Hepatocyte (in vitro differentiated cells): ENCODE measurements around the gene C4BPA. TPM values are rescaled to one million over a fixed set of nuclear protein-coding genes. Genes with fewer than 3 reads are reported as not detected.

Experiments used
- DNase-seq: peaks from one replicate; pipeline ENCODE4 v3.0.0-alpha.2; 2016; ENCODE audit warnings: low spot score
- H2AFZ ChIP-seq: fragments of 200-600 bp; sonication (generic); 2 replicates; pipeline ENCODE4 v1.6.0; 2016; ENCODE audit warnings: antibody characterized with exemption, mild to moderate bottlenecking
- H3K27ac ChIP-seq: fragments of 200-600 bp; sonication (generic); 2 replicates; pipeline ENCODE4 v1.5.1; 2016; ENCODE audit warnings: mild to moderate bottlenecking
- H3K27me3 ChIP-seq: fragments of 200-600 bp; sonication (generic); 2 replicates; pipeline ENCODE4 v1.6.1; 2016
- H3K36me3 ChIP-seq: fragments of 200-600 bp; sonication (generic); replicated peaks from 2 replicates; pipeline ENCODE4 v1.5.1; 2016; ENCODE audit warnings: low read depth; ENCODE audit not compliant: insufficient read depth
- H3K4me1 ChIP-seq: fragments of 200-600 bp; sonication (generic); 2 replicates; pipeline ENCODE4 v1.5.1; 2016; ENCODE audit warnings: mild to moderate bottlenecking, moderate library complexity; ENCODE audit not compliant: insufficient read depth
- H3K4me2 ChIP-seq: fragments of 200-600 bp; sonication (generic); 2 replicates; pipeline ENCODE4 v1.6.0; 2016
- H3K4me3 ChIP-seq: fragments of 200-600 bp; sonication (generic); 2 replicates; pipeline ENCODE4 v1.5.1; 2016; ENCODE audit warnings: mild to moderate bottlenecking
- H3K79me2 ChIP-seq: fragments of 200-600 bp; sonication (generic); 2 replicates; pipeline ENCODE4 v1.6.0; 2017; ENCODE audit warnings: mild to moderate bottlenecking
- H3K9me2 ChIP-seq: fragments of 200-600 bp; sonication (generic); replicated peaks from 2 replicates; pipeline ENCODE4 v1.6.0; 2017; ENCODE audit warnings: mild to moderate bottlenecking; ENCODE audit not compliant: insufficient read depth
- H3K9me3 ChIP-seq: fragments of 200-600 bp; sonication (generic); 2 replicates; pipeline ENCODE4 v1.5.1; 2016; ENCODE audit warnings: low read depth, mild to moderate bottlenecking
- H4K20me1 ChIP-seq: fragments of 200-600 bp; sonication (generic); 2 replicates; pipeline ENCODE4 v1.6.0; 2016; ENCODE audit warnings: mild to moderate bottlenecking; ENCODE audit not compliant: insufficient read depth, poor library complexity, severe bottlenecking
- EZH2 ChIP-seq: fragments of 200-600 bp; sonication (generic); IDR thresholded peaks from 2 replicates; pipeline ENCODE4 v1.6.1; 2016; ENCODE audit warnings: antibody characterized with exemption, mild to moderate bottlenecking, borderline replicate concordance
- EZH2phosphoT487 ChIP-seq: fragments of 200-600 bp; sonication (generic); IDR thresholded peaks from one replicate; pipeline ENCODE4 v1.6.1; 2018; ENCODE audit warnings: antibody characterized with exemption, mild to moderate bottlenecking, low read depth, moderate library complexity; ENCODE audit not compliant: unreplicated experiment, severe bottlenecking
- WGBS: methylation state at CpG from one replicate; pipeline ENCODE4 v1.1.6; 2016; ENCODE audit warnings: low lambda C conversion rate; ENCODE audit errors: missing lambda C conversion rate; 5-methylcytosine and 5-hydroxymethylcytosine counted together
- polyA plus RNA-seq: library from polyadenylated mRNA; unstranded; fragments of >200 nt; fragmentation: Nextera tagmentation; extraction: Ambion mirVana; gene quantifications from 2 replicates; pipeline ENCODE4 v1.2.1, GENCODE V29; 2016
- small RNA-seq: library from RNA; depleted of rRNA; stranded (forward); fragments of <200 nt; gene quantifications from one replicate; pipeline ENCODE3, GENCODE V24; 2014
- total RNA-seq: library from RNA; depleted of rRNA; stranded (reverse); fragments of >200 nt; gene quantifications from 2 replicates; pipeline ENCODE4 v1.2.3, GENCODE V29; 2014
- TF ChIP-seq, protein P1 (sequence below): fragments of 200-600 bp; sonication (generic); IDR thresholded peaks from 2 replicates; pipeline ENCODE4 v1.5.1; 2016; ENCODE audit warnings: antibody characterized with exemption, mild to moderate bottlenecking; ENCODE audit not compliant: poor library complexity

Gene C4BPA
- total and polyA plus RNA-seq, 2 experiments from 2014 or later: 12.4 to 17.2 TPM

DNA sequence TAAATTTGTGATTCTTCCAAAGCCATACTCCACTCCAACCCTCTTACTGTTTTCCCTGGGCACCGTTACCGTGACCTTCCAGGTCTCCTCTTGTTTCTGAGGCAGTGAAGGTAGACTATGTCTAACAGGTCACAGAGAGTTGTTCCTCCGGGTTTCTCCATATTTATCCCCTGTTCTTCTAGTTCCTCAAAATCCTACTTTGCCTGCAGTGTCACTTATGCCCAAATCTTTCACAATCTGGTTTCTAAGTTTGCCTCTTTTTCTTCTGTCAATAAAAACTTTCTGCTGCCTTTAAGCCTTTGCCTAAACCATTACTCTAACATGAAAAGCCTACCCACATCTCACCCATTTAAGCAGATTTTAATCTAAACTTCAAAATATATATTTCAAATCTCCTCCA is 87.7 kb downstream of the C4BPA start:
- no peaks in the 10 kb centered on the region for H3K4me1 ChIP-seq
- 89% methylated on average over 3 of the region's 3 CpGs for WGBS
- no peaks in the 10 kb centered on the region for H3K36me3 ChIP-seq
- no peak for TF ChIP-seq EZH2phosphoT487
- TF ChIP-seq, protein P1, sequence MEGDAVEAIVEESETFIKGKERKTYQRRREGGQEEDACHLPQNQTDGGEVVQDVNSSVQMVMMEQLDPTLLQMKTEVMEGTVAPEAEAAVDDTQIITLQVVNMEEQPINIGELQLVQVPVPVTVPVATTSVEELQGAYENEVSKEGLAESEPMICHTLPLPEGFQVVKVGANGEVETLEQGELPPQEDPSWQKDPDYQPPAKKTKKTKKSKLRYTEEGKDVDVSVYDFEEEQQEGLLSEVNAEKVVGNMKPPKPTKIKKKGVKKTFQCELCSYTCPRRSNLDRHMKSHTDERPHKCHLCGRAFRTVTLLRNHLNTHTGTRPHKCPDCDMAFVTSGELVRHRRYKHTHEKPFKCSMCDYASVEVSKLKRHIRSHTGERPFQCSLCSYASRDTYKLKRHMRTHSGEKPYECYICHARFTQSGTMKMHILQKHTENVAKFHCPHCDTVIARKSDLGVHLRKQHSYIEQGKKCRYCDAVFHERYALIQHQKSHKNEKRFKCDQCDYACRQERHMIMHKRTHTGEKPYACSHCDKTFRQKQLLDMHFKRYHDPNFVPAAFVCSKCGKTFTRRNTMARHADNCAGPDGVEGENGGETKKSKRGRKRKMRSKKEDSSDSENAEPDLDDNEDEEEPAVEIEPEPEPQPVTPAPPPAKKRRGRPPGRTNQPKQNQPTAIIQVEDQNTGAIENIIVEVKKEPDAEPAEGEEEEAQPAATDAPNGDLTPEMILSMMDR: no peak
- TF ChIP-seq EZH2: no peak
- no peak overlapping the region for H3K27ac ChIP-seq
- H3K27me3 ChIP-seq: no peaks in the 10 kb centered on the region
- no peak overlapping the region for H2AFZ ChIP-seq
- no peaks in the 10 kb centered on the region for H3K9me3 ChIP-seq
- no peaks in the 10 kb centered on the region for H4K20me1 ChIP-seq
- no peak overlapping the region for H3K4me3 ChIP-seq
- H3K79me2 ChIP-seq: no peaks in the 10 kb centered on the region
- DNase-seq: no peak
- no peak overlapping the region for H3K4me2 ChIP-seq
- no peaks in the 10 kb centered on the region for H3K9me2 ChIP-seq

DNA sequence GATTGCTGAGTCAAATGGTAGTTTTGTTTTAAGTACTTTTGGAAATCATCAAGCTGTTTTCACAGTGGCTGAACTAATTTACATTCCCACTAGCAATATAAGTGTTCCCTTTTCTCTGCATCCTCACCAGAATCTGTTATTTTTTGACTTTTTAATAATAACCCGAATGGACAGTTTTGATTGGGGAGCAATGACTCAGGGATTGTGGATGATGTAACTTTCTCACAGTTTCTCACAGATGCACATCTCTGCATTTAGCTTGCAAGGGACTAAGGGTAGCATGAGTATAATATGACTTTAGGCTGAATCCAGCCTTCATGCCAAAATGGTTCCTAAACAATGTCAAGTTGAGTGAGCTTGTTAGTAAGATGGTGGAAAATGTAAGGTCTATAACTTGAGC is 90.2 kb downstream of the C4BPA start:
- no peak for DNase-seq
- H3K27me3 ChIP-seq: no peaks in the 10 kb centered on the region
- no peak overlapping the region for H3K27ac ChIP-seq
- TF ChIP-seq, protein P1: no peak
- TF ChIP-seq EZH2: no peak
- no peak for TF ChIP-seq EZH2phosphoT487
- no peak overlapping the region for H3K4me2 ChIP-seq
- no peaks in the 10 kb centered on the region for H3K9me2 ChIP-seq
- no peaks in the 10 kb centered on the region for H4K20me1 ChIP-seq
- 92% methylated on average over 1 of the region's 1 CpG for WGBS
- no peaks in the 10 kb centered on the region for H3K4me1 ChIP-seq
- no peaks in the 10 kb centered on the region for H3K79me2 ChIP-seq
- H3K36me3 ChIP-seq: no peaks in the 10 kb centered on the region
- H3K4me3 ChIP-seq: no peak overlapping the region
- no peak overlapping the region for H2AFZ ChIP-seq
- H3K9me3 ChIP-seq: no peaks in the 10 kb centered on the region

Small RNAs within 50 kb of the gene (small RNA-seq; reads per million reads assigned to genes)
- gene AL445493.1: not detected

Other genes with a start within 250 kb of the C4BPA start
- not detected in 2 replicates for gene IL20, start 238.6 kb upstream of the C4BPA start, total RNA-seq
- gene IL20, start 238.6 kb upstream of the C4BPA start, polyA plus RNA-seq: not detected in 2 replicates
- gene IL24, start 206.8 kb upstream of the C4BPA start, total RNA-seq: 0.12 TPM in 1 of 2 replicates, not detected in the other
- gene IL24, start 206.8 kb upstream of the C4BPA start, polyA plus RNA-seq: 1.3 TPM in 1 of 2 replicates, not detected in the other
- 0.97 and 2.6 TPM in 2 replicates for gene FCMR, start 182.3 kb upstream of the C4BPA start, total RNA-seq
- 0.71 and 0.88 TPM in 2 replicates for gene FCMR, start 182.3 kb upstream of the C4BPA start, polyA plus RNA-seq
- 22.9 and 23.3 TPM in 2 replicates for gene PIGR, start 157.8 kb upstream of the C4BPA start, total RNA-seq
- 8.1 and 11.0 TPM in 2 replicates for gene PIGR, start 157.8 kb upstream of the C4BPA start, polyA plus RNA-seq
- 0.52 and 0.70 TPM in 2 replicates for gene FCAMR, start 133.8 kb upstream of the C4BPA start, total RNA-seq
- 0.52 TPM in 1 of 2 replicates, not detected in the other for gene FCAMR, start 133.8 kb upstream of the C4BPA start, polyA plus RNA-seq
- gene C1orf116, start 71.5 kb upstream of the C4BPA start, total RNA-seq: 16.7 and 18.3 TPM in 2 replicates
- 15.7 and 18.7 TPM in 2 replicates for gene C1orf116, start 71.5 kb upstream of the C4BPA start, polyA plus RNA-seq
- 25.7 and 25.8 TPM in 2 replicates for gene YOD1, start 53.0 kb upstream of the C4BPA start, total RNA-seq
- gene YOD1, start 53.0 kb upstream of the C4BPA start, polyA plus RNA-seq: 4.5 and 5.6 TPM in 2 replicates
- 19.2 and 23.6 TPM in 2 replicates for gene PFKFB2, start 51.0 kb upstream of the C4BPA start, total RNA-seq
- 9.5 and 10.0 TPM in 2 replicates for gene PFKFB2, start 51.0 kb upstream of the C4BPA start, polyA plus RNA-seq
- 16.0 and 16.8 TPM in 2 replicates for gene C4BPB, start 15.4 kb upstream of the C4BPA start, total RNA-seq
- 12.4 and 13.5 TPM in 2 replicates for gene C4BPB, start 15.4 kb upstream of the C4BPA start, polyA plus RNA-seq
- 41.1 and 61.5 TPM in 2 replicates for gene CD55, start 217.4 kb downstream of the C4BPA start, total RNA-seq
- gene CD55, start 217.4 kb downstream of the C4BPA start, polyA plus RNA-seq: 57.5 and 72.4 TPM in 2 replicates